ENCODE results near the gene MAP3K1. TPM values are rescaled to one million over a fixed set of nuclear protein-coding genes. Genes with fewer than 3 reads are reported as not detected.

MAP3K1 gene
- total and polyA plus RNA-seq, 4 donors: 2.4 to 15.4 (median 6.7) TPM

DNA sequence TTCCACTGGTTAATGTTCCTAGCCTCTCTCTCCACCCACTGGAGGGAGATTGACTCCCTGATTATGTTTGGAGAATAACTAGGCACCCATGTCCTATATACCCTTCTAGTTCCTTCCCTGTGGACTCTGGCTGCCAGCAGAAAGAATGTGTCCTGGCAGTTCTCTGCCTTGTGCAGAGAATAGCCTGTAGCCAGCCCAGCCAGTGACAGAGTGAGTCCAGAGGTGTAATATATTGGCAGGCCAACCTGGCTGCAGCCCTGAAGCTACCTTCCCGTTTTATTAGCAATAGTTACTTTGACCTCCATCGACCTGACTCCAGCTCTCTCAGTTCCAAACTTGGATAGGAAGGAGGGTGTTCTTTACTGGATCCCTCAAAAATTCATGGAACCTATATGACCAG, 102.2 kb downstream of the MAP3K1 start (continued):
- TF ChIP-seq, protein P1, sequence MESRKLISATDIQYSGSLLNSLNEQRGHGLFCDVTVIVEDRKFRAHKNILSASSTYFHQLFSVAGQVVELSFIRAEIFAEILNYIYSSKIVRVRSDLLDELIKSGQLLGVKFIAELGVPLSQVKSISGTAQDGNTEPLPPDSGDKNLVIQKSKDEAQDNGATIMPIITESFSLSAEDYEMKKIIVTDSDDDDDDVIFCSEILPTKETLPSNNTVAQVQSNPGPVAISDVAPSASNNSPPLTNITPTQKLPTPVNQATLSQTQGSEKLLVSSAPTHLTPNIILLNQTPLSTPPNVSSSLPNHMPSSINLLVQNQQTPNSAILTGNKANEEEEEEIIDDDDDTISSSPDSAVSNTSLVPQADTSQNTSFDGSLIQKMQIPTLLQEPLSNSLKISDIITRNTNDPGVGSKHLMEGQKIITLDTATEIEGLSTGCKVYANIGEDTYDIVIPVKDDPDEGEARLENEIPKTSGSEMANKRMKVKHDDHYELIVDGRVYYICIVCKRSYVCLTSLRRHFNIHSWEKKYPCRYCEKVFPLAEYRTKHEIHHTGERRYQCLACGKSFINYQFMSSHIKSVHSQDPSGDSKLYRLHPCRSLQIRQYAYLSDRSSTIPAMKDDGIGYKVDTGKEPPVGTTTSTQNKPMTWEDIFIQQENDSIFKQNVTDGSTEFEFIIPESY (IDR thresholded peaks at IDR 0.05): no peak
- peak; percentile 59 for TF ChIP-seq MAX (IDR thresholded peaks at IDR 0.05)
- peak; percentile 73 for TF ChIP-seq YY1 (IDR thresholded peaks at IDR 0.05)
- TF ChIP-seq NR2F2 (IDR thresholded peaks at IDR 0.05): no peak

- no peak overlapping the region for H3K9ac ChIP-seq (ENCODE audit: low read depth in 1 of 2, low read length in 2 of 2)
- H3K4me1 ChIP-seq (ENCODE audit: control insufficient read depth in 4 of 4, insufficient read depth in 4 of 4, low read length in 3 of 4): peaks cover 2 to 17% (median 15%) of the 10 kb centered on the region in 4 donors
- DNase-seq (ENCODE audit: low spot score): no peak
- peak; percentile 15 for TF ChIP-seq FOXA2 (IDR thresholded peaks at IDR 0.05)
- TF ChIP-seq, protein P2, sequence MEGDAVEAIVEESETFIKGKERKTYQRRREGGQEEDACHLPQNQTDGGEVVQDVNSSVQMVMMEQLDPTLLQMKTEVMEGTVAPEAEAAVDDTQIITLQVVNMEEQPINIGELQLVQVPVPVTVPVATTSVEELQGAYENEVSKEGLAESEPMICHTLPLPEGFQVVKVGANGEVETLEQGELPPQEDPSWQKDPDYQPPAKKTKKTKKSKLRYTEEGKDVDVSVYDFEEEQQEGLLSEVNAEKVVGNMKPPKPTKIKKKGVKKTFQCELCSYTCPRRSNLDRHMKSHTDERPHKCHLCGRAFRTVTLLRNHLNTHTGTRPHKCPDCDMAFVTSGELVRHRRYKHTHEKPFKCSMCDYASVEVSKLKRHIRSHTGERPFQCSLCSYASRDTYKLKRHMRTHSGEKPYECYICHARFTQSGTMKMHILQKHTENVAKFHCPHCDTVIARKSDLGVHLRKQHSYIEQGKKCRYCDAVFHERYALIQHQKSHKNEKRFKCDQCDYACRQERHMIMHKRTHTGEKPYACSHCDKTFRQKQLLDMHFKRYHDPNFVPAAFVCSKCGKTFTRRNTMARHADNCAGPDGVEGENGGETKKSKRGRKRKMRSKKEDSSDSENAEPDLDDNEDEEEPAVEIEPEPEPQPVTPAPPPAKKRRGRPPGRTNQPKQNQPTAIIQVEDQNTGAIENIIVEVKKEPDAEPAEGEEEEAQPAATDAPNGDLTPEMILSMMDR (IDR thresholded peaks at IDR 0.05; ENCODE audit: low read depth, low read length, missing input control): no peak
- no peak overlapping the region for H3K4me3 ChIP-seq (ENCODE audit: low read depth in 1 of 3, low read length in 3 of 3)
- H3K27ac ChIP-seq (ENCODE audit: low read depth in 1 of 2, low read length in 2 of 2): peak overlapping the region; percentile 65 to 75
- H3K27me3 ChIP-seq (ENCODE audit: control insufficient read depth in 4 of 4, insufficient read depth in 4 of 4, low read length in 3 of 4): no peaks in the 10 kb centered on the region
- peaks cover 4 to 14% (median 8%) of the 10 kb centered on the region in 4 donors for H3K36me3 ChIP-seq (ENCODE audit: control insufficient read depth in 4 of 4, insufficient read depth in 3 of 4, low read depth in 1 of 4, low read length in 3 of 4)
- 32% methylated on average over 2 of the region's 2 CpGs for WGBS
- H3K9me3 ChIP-seq (ENCODE audit: control insufficient read depth in 4 of 4, low read length in 3 of 4): no peaks in the 10 kb centered on the region
Measured at GRCh38 chr5:56918054-56918453, 102.7 kb downstream of the MAP3K1 start.

GRCh38 chr5:56919942-56920662, 104.8 kb downstream of the MAP3K1 start:
- Histone ChIP-seq H3K36me3 (ENCODE audit: control insufficient read depth in 4 of 4, insufficient read depth in 3 of 4, low read depth in 1 of 4, low read length in 3 of 4) (peaks cover 5 to 24% (median 17%) of the 10 kb centered on the region in 4 donors), H3K9ac (ENCODE audit: low read depth in 1 of 2, low read length in 2 of 2) (no peak overlapping the region)
- WGBS: 89% methylated on average over 1 of the region's 1 CpG

GRCh38 chr5:56922922-56923321, 107.6 kb downstream of the MAP3K1 start:
- Histone ChIP-seq H3K4me3 (ENCODE audit: low read depth in 1 of 3, low read length in 3 of 3) (no peak overlapping the region), H3K36me3 (ENCODE audit: control insufficient read depth in 4 of 4, insufficient read depth in 3 of 4, low read depth in 1 of 4, low read length in 3 of 4) (peaks cover 5 to 36% (median 30%) of the 10 kb centered on the region in 4 donors), H3K4me1 (ENCODE audit: control insufficient read depth in 4 of 4, insufficient read depth in 4 of 4, low read length in 3 of 4) (peaks cover 2 to 9% (median 7%) of the 10 kb centered on the region in 4 donors), H3K9ac (ENCODE audit: low read depth in 1 of 2, low read length in 2 of 2) (no peak overlapping the region), H3K9me3 (ENCODE audit: control insufficient read depth in 4 of 4, low read length in 3 of 4) (no peaks in the 10 kb centered on the region), H3K27ac (ENCODE audit: low read depth in 1 of 2, low read length in 2 of 2) (no peak overlapping the region), H3K27me3 (ENCODE audit: control insufficient read depth in 4 of 4, insufficient read depth in 4 of 4, low read length in 3 of 4) (no peaks in the 10 kb centered on the region)
- no peak for DNase-seq (ENCODE audit: low spot score)
- TF ChIP-seq, protein P2 (IDR thresholded peaks at IDR 0.05; ENCODE audit: low read depth, low read length, missing input control): no peak
- WGBS: 96% methylated on average over 6 of the region's 6 CpGs

More at GRCh38 chr5:56919942-56920662, 104.8 kb downstream of the MAP3K1 start:
- no peak overlapping the region for H3K4me3 ChIP-seq (ENCODE audit: low read depth in 1 of 3, low read length in 3 of 3)
- no peaks in the 10 kb centered on the region for H3K27me3 ChIP-seq (ENCODE audit: control insufficient read depth in 4 of 4, insufficient read depth in 4 of 4, low read length in 3 of 4)
- no peak for TF ChIP-seq JUND (IDR thresholded peaks at IDR 0.05)
- no peak for TF ChIP-seq TAF1 (conservative IDR thresholded peaks at IDR 0.05)
- TF ChIP-seq YY1 (IDR thresholded peaks at IDR 0.05): no peak
- no peak overlapping the region for H3K27ac ChIP-seq (ENCODE audit: low read depth in 1 of 2, low read length in 2 of 2)
- peaks cover 2 to 17% (median 15%) of the 10 kb centered on the region in 4 donors for H3K4me1 ChIP-seq (ENCODE audit: control insufficient read depth in 4 of 4, insufficient read depth in 4 of 4, low read length in 3 of 4)
- no peaks in the 10 kb centered on the region for H3K9me3 ChIP-seq (ENCODE audit: control insufficient read depth in 4 of 4, low read length in 3 of 4)
- DNase-seq (ENCODE audit: low spot score): no peak
